HL-60 (cell line): ENCODE measurements around the gene DCLK2.

Source experiments
- DNase-seq, 2 experiments: peaks; one replicate each; pipeline ENCODE4 v3.0.0-alpha.2; 2010 to 2020; ENCODE audit warnings: low read depth in 1 of 2, low spot score in 1 of 2
- H3K27ac ChIP-seq: fragments of 250-450 bp; sonication (Bioruptor Pico); replicated peaks from 2 replicates; pipeline ENCODE4 v1.5.1; 2020; ENCODE audit warnings: mild to moderate bottlenecking, moderate library complexity
- H3K27me3 ChIP-seq: fragments of 250-450 bp; sonication (Bioruptor Pico); 2 replicates; pipeline ENCODE4 v1.5.1; 2021; ENCODE audit warnings: mild to moderate bottlenecking, moderate library complexity; ENCODE audit not compliant: insufficient read depth, poor library complexity, severe bottlenecking
- H3K4me3 ChIP-seq: replicated peaks from 2 replicates; pipeline ENCODE4 v1.5.1; 2011; ENCODE audit warnings: mild to moderate bottlenecking, control low read depth, low read length; ENCODE audit not compliant: insufficient read depth
- CTCF ChIP-seq: IDR thresholded peaks from one replicate; pipeline ENCODE4 v1.5.1; 2011; ENCODE audit warnings: low read length, control low read depth, inconsistent platforms; ENCODE audit not compliant: insufficient read depth
- GABPA ChIP-seq: IDR thresholded peaks from 2 replicates; pipeline ENCODE4 v1.6.1; 2012; ENCODE audit warnings: low read depth
- POLR2AphosphoS5 ChIP-seq: IDR thresholded peaks from 2 replicates; pipeline ENCODE4 v1.6.1; 2012; ENCODE audit warnings: low read depth
- REST ChIP-seq: IDR thresholded peaks from 2 replicates; pipeline ENCODE4 v1.6.1; 2012; ENCODE audit warnings: low read depth; ENCODE audit not compliant: insufficient replicate concordance
- SPI1 ChIP-seq: IDR thresholded peaks from 2 replicates; pipeline ENCODE4 v1.6.1; 2012; ENCODE audit warnings: low read depth, mild to moderate bottlenecking, borderline replicate concordance

DCLK2 gene

GRCh38 chr4:150067859-150068258 lies 10.4 kb upstream of the DCLK2 start:
- no peak overlapping the region for H3K27ac ChIP-seq
- DNase-seq: no peak
- H3K27me3 ChIP-seq: no peaks in the 10 kb centered on the region
- TF ChIP-seq SPI1 (no peak), REST (no peak), GABPA (no peak), CTCF (no peak), POLR2AphosphoS5 (no peak)
- H3K4me3 ChIP-seq: no peak overlapping the region

GRCh38 chr4:150068300-150068960 lies 9.8 kb upstream of the DCLK2 start:
- no peaks in the 10 kb centered on the region for H3K27me3 ChIP-seq
- no peak overlapping the region for H3K4me3 ChIP-seq
- TF ChIP-seq CTCF: no peak
- no peak for TF ChIP-seq REST
- TF ChIP-seq GABPA: no peak
- no peak for TF ChIP-seq POLR2AphosphoS5
- no peak for TF ChIP-seq SPI1
- no peak overlapping the region for H3K27ac ChIP-seq
- no peak for DNase-seq

GRCh38 chr4:150069353-150069752 lies 8.9 kb upstream of the DCLK2 start:
- H3K27ac ChIP-seq: no peak overlapping the region
- H3K27me3 ChIP-seq: no peaks in the 10 kb centered on the region
- no peak for TF ChIP-seq SPI1
- TF ChIP-seq CTCF: no peak
- TF ChIP-seq POLR2AphosphoS5: no peak
- TF ChIP-seq GABPA: no peak
- no peak for TF ChIP-seq REST
- DNase-seq: no peak
- no peak overlapping the region for H3K4me3 ChIP-seq
